HepG2 (cell line): ENCODE results near the gene ZDHHC14. TPM values are rescaled to one million over a fixed set of nuclear protein-coding genes. Genes with fewer than 3 reads are reported as not detected.
A peak's percentile ranks its signal among the peaks of the same experiment; 100 is the strongest.

Experiments
- ARHGAP35 ChIP-seq: sonication (generic); formaldehyde crosslinking; IDR thresholded peaks from 2 replicates; pipeline ENCODE4 v1.9.0; 2022; ENCODE audit warnings: mild to moderate bottlenecking, inconsistent platforms, moderate library complexity, missing genetic modification reagents, borderline replicate concordance
- ARNT2 ChIP-seq: sonication (generic); formaldehyde crosslinking; IDR thresholded peaks from 2 replicates; pipeline ENCODE4 v1.8.0; 2022; ENCODE audit warnings: mild to moderate bottlenecking, low read depth, missing genetic modification reagents, moderate library complexity
- CREB1 ChIP-seq, 2 experiments: fragments of 450-650 bp in 1 of 2; IDR thresholded peaks; 2 replicates each; pipeline ENCODE4 v1.6.1; 2016 to 2017; ENCODE audit warnings: control low read depth in 1 of 2, mild to moderate bottlenecking in 1 of 2, missing compliant biosample characterization in 1 of 2, missing genetic modification characterization in 1 of 2
- FOSL1 ChIP-seq: sonication (generic); formaldehyde crosslinking; IDR thresholded peaks from 2 replicates; pipeline ENCODE4 v1.9.0; 2021; ENCODE audit warnings: missing genetic modification reagents, borderline replicate concordance
- FOXK2 ChIP-seq: fragments of 450-650 bp; IDR thresholded peaks from 2 replicates; pipeline ENCODE4 v1.6.1; 2016
- KLF6 ChIP-seq: IDR thresholded peaks from 2 replicates; pipeline ENCODE4 v1.8.0; 2016; ENCODE audit warnings: missing biosample characterization, missing genetic modification reagents
- KLF9 ChIP-seq: IDR thresholded peaks from 2 replicates; pipeline ENCODE4 v1.6.1; 2016; ENCODE audit warnings: low read depth
- MEIS2 ChIP-seq: sonication (generic); formaldehyde crosslinking; IDR thresholded peaks from 2 replicates; pipeline ENCODE4 v1.9.0; 2021; ENCODE audit warnings: mild to moderate bottlenecking, missing genetic modification reagents
- MZF1 ChIP-seq: sonication (generic); formaldehyde crosslinking; IDR thresholded peaks from 2 replicates; pipeline ENCODE4 v1.8.1; 2023; ENCODE audit warnings: mild to moderate bottlenecking, missing genetic modification reagents, borderline replicate concordance
- NR1H2 ChIP-seq: sonication (generic); formaldehyde crosslinking; IDR thresholded peaks from 2 replicates; pipeline ENCODE4 v1.8.1; 2022; ENCODE audit warnings: low read depth, missing genetic modification reagents, borderline replicate concordance
- RXRA ChIP-seq: sonication (generic); formaldehyde crosslinking; IDR thresholded peaks from 2 replicates; pipeline ENCODE4 v1.5.1; 2020; ENCODE audit warnings: missing genetic modification reagents
- SIN3A ChIP-seq: IDR thresholded peaks from 2 replicates; pipeline ENCODE4 v1.6.1; 2011; ENCODE audit warnings: low read depth, mild to moderate bottlenecking, control low read depth, low read length, borderline replicate concordance
- SMARCC2 ChIP-seq: fragments of 450-650 bp; IDR thresholded peaks from 2 replicates; pipeline ENCODE4 v1.6.1; 2017; ENCODE audit warnings: antibody characterized with exemption, mild to moderate bottlenecking
- TSC22D2 ChIP-seq: sonication (generic); formaldehyde crosslinking; IDR thresholded peaks from 2 replicates; pipeline ENCODE4 v1.5.1; 2020; ENCODE audit warnings: missing genetic modification reagents, mild to moderate bottlenecking, borderline replicate concordance
- ZC3H4 ChIP-seq: sonication (generic); formaldehyde crosslinking; IDR thresholded peaks from 2 replicates; pipeline ENCODE4 v1.4.0; 2020; ENCODE audit warnings: missing genetic modification reagents, borderline replicate concordance
- ZNF251 ChIP-seq: sonication (generic); formaldehyde crosslinking; IDR thresholded peaks from 2 replicates; pipeline ENCODE4 v1.9.0; 2021; ENCODE audit warnings: mild to moderate bottlenecking, missing genetic modification reagents
- ZNF260 ChIP-seq: sonication (generic); formaldehyde crosslinking; IDR thresholded peaks from 2 replicates; pipeline ENCODE4 v1.4.0; 2020; ENCODE audit warnings: missing genetic modification reagents, low read depth, mild to moderate bottlenecking, borderline replicate concordance
- ZNF550 ChIP-seq: sonication (generic); formaldehyde crosslinking; IDR thresholded peaks from 2 replicates; pipeline ENCODE4 v1.4.0; 2020; ENCODE audit warnings: mild to moderate bottlenecking, missing genetic modification reagents, borderline replicate concordance
- ZNF589 ChIP-seq: sonication (generic); formaldehyde crosslinking; conservative IDR thresholded peaks from 2 replicates; pipeline ENCODE4 v1.8.0; 2022; ENCODE audit warnings: mild to moderate bottlenecking, moderate library complexity, missing genetic modification reagents
- ZNF619 ChIP-seq: sonication (generic); formaldehyde crosslinking; IDR thresholded peaks from 2 replicates; pipeline ENCODE4 v1.4.0; 2020; ENCODE audit warnings: mild to moderate bottlenecking, missing genetic modification reagents
- ZNF672 ChIP-seq: sonication (generic); formaldehyde crosslinking; IDR thresholded peaks from 2 replicates; pipeline ENCODE4 v1.8.1; 2022; ENCODE audit warnings: missing genetic modification reagents
- polyA plus RNA-seq, 8 experiments: library from polyadenylated mRNA; depleted of rRNA in 3 of 8; stranded (reverse) in 7 of 8; unstranded in 1 of 8; fragments of >200 nt; fragmentation: Illumina TruSeq in 4 of 8; extraction: Trizol in 4 of 8; gene quantifications; 2 replicates each; pipeline versions ENCODE4 v1.2.1 to v1.2.3, GENCODE V29; 2011 to 2016; ENCODE audit warnings: low read depth in 4 of 8, missing spikeins in 1 of 8, mixed read lengths in 1 of 8; ENCODE audit not compliant: insufficient read depth in 1 of 8
- total RNA-seq, 5 experiments: library from RNA; depleted of rRNA; stranded (reverse); fragments of >200 nt; fragmentation: Illumina TruSeq; extraction: Trizol; gene quantifications; 2 replicates each; pipeline ENCODE4 v1.2.3, GENCODE V29; 2016; ENCODE audit warnings: low read depth in 1 of 5
- TF ChIP-seq, protein P1 (sequence below): sonication (generic); formaldehyde crosslinking; IDR thresholded peaks from 2 replicates; pipeline ENCODE4 v1.8.0; 2022; ENCODE audit warnings: mild to moderate bottlenecking, missing genetic modification reagents
- TF ChIP-seq, protein P2 (sequence below): sonication (generic); formaldehyde crosslinking; IDR thresholded peaks from 2 replicates; pipeline ENCODE4 v1.8.0; 2022; ENCODE audit warnings: mild to moderate bottlenecking, missing genetic modification reagents, borderline replicate concordance
- TF ChIP-seq, protein P3 (sequence below): sonication (generic); formaldehyde crosslinking; IDR thresholded peaks from 2 replicates; pipeline ENCODE4 v1.4.0; 2020; ENCODE audit warnings: mild to moderate bottlenecking, missing genetic modification reagents
- TF ChIP-seq, protein P4 (sequence below): sonication (generic); formaldehyde crosslinking; IDR thresholded peaks from 2 replicates; pipeline ENCODE4 v1.4.0; 2020; ENCODE audit warnings: missing genetic modification reagents
- TF ChIP-seq, protein P5 (sequence below): sonication (generic); formaldehyde crosslinking; IDR thresholded peaks from 2 replicates; pipeline ENCODE4 v1.5.0; 2020; ENCODE audit warnings: missing genetic modification reagents, mild to moderate bottlenecking, borderline replicate concordance

Gene ZDHHC14
- total and polyA plus RNA-seq, 2 of the 13 experiments (the other 11 are each of a cell fraction or from before 2014, with no cell fraction given) = 3.7 to 9.5 TPM

DNA sequence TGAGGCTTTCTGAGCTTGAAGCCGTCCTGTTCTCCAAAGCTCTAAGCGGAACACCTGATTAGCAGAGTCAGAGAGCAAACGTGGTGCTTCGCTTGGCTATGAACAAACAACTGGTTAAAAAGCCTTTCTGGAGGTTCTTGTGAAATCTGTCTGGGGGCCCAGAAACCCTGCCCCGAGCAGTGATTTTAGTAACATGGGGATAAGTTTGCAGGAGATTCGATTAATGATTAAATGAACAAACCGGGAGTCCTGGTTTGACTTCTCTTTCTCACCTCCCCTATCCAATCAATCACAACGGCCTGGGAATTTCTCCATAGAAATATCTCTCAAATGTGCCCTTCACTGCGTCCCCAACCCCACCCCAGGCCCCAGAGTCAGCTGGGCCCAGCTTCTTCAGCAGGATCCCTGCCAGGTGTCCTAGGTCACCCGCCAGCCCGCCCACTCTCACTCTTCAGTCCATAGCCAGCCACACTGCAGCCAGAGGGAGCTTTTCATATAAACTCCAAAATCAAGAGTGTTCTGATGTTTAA lies 43.6 kb downstream of the ZDHHC14 start (continued):
- TF ChIP-seq CREB1 (IDR thresholded peaks at IDR 0.05) (no peak), CREB1 (CRISPR knock-in tag; IDR thresholded peaks at IDR 0.05) (no peak), NR1H2 (CRISPR knock-in tag) (no peak), RXRA (CRISPR knock-in tag) (peak; percentile 25; the same call in 1 of the 2 replicates), ZNF672 (CRISPR knock-in tag) (no peak), FOSL1 (CRISPR knock-in tag) (no peak), SMARCC2 (no peak), KLF9 (CRISPR knock-in tag) (no peak), KLF6 (no peak), FOXK2 (no peak), ZNF589 (no peak), SIN3A (no peak), ZNF260 (CRISPR knock-in tag) (no peak), TSC22D2 (no peak), ZNF251 (CRISPR knock-in tag) (no peak), ZNF619 (CRISPR knock-in tag) (no peak), MEIS2 (CRISPR knock-in tag) (no peak), ARNT2 (CRISPR knock-in tag) (no peak), MZF1 (no peak), ZC3H4 (CRISPR knock-in tag) (no peak), ARHGAP35 (CRISPR knock-in tag) (no peak), ZNF550 (no peak)
- TF ChIP-seq, protein P1, sequence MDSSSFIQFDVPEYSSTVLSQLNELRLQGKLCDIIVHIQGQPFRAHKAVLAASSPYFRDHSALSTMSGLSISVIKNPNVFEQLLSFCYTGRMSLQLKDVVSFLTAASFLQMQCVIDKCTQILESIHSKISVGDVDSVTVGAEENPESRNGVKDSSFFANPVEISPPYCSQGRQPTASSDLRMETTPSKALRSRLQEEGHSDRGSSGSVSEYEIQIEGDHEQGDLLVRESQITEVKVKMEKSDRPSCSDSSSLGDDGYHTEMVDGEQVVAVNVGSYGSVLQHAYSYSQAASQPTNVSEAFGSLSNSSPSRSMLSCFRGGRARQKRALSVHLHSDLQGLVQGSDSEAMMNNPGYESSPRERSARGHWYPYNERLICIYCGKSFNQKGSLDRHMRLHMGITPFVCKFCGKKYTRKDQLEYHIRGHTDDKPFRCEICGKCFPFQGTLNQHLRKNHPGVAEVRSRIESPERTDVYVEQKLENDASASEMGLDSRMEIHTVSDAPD = no peak
- TF ChIP-seq, protein P2, sequence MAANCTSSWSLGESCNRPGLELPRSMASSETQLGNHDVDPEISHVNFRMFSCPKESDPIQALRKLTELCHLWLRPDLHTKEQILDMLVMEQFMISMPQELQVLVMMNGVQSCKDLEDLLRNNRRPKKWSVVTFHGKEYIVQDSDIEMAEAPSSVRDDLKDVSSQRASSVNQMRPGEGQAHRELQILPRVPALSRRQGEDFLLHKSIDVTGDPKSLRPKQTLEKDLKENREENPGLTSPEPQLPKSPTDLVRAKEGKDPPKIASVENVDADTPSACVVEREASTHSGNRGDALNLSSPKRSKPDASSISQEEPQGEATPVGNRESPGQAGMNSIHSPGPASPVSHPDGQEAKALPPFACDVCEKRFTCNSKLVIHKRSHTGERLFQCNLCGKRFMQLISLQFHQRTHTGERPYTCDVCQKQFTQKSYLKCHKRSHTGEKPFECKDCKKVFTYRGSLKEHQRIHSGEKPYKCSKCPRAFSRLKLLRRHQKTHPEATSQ = no peak
- TF ChIP-seq, protein P3, sequence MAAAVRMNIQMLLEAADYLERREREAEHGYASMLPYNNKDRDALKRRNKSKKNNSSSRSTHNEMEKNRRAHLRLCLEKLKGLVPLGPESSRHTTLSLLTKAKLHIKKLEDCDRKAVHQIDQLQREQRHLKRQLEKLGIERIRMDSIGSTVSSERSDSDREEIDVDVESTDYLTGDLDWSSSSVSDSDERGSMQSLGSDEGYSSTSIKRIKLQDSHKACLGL = no peak
- TF ChIP-seq, protein P4, sequence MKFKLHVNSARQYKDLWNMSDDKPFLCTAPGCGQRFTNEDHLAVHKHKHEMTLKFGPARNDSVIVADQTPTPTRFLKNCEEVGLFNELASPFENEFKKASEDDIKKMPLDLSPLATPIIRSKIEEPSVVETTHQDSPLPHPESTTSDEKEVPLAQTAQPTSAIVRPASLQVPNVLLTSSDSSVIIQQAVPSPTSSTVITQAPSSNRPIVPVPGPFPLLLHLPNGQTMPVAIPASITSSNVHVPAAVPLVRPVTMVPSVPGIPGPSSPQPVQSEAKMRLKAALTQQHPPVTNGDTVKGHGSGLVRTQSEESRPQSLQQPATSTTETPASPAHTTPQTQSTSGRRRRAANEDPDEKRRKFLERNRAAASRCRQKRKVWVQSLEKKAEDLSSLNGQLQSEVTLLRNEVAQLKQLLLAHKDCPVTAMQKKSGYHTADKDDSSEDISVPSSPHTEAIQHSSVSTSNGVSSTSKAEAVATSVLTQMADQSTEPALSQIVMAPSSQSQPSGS (CRISPR knock-in tag) = 0 out of 2 replicates have a peak, but pooled peaks have one; percentile 25
- TF ChIP-seq, protein P5, sequence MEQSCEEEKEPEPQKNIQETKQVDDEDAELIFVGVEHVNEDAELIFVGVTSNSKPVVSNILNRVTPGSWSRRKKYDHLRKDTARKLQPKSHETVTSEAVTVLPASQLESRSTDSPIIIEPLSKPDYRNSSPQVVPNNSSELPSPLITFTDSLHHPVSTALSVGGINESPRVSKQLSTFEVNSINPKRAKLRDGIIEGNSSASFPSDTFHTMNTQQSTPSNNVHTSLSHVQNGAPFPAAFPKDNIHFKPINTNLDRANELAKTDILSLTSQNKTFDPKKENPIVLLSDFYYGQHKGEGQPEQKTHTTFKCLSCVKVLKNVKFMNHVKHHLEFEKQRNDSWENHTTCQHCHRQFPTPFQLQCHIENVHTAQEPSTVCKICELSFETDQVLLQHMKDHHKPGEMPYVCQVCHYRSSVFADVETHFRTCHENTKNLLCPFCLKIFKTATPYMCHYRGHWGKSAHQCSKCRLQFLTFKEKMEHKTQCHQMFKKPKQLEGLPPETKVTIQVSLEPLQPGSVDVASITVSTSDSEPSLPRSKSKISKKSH (CRISPR knock-in tag) = no peak
